HL-60 (cell line): ENCODE measurements around the gene DPYD.

ENCODE experiments used
- CTCF ChIP-seq: IDR thresholded peaks from one replicate; pipeline ENCODE4 v1.5.1; 2011; ENCODE audit warnings: low read length, control low read depth, inconsistent platforms; ENCODE audit not compliant: insufficient read depth
- GABPA ChIP-seq: IDR thresholded peaks from 2 replicates; pipeline ENCODE4 v1.6.1; 2012; ENCODE audit warnings: low read depth
- POLR2AphosphoS5 ChIP-seq: IDR thresholded peaks from 2 replicates; pipeline ENCODE4 v1.6.1; 2012; ENCODE audit warnings: low read depth
- REST ChIP-seq: IDR thresholded peaks from 2 replicates; pipeline ENCODE4 v1.6.1; 2012; ENCODE audit warnings: low read depth; ENCODE audit not compliant: insufficient replicate concordance
- SPI1 ChIP-seq: IDR thresholded peaks from 2 replicates; pipeline ENCODE4 v1.6.1; 2012; ENCODE audit warnings: low read depth, mild to moderate bottlenecking, borderline replicate concordance

GRCh38 chr1:97883823-97884222, 37.0 kb downstream of the DPYD start:
- TF ChIP-seq CTCF = no peak
- no peak for TF ChIP-seq POLR2AphosphoS5
- no peak for TF ChIP-seq GABPA
- no peak for TF ChIP-seq REST
- TF ChIP-seq SPI1 = no peak
